A549 (cell line): ENCODE measurements around the gene SLC3A2. TPM values are rescaled to one million over a fixed set of nuclear protein-coding genes. Genes with fewer than 3 reads are reported as not detected.

Experiments
- ATAC-seq, 2 experiments: fragments of 200-7000 bp in 1 of 2; fragments of >200 bp in 1 of 2; cut with Nextera tagmentation in 1 of 2; cut with Tn5 transposase in 1 of 2; 3 replicates each; pipeline versions ENCODE4 v1.8.0 to v1.9.1; 2018 to 2020; ENCODE audit warnings: mild to moderate bottlenecking in 1 of 2, moderate library complexity in 1 of 2
- CTCF ChIA-PET: fragments of 300-600 bp; sonication (Branson Sonifier 250); formaldehyde crosslinking; extraction: SDS; loops from one replicate; lab custom pipeline; 2021; ENCODE audit warnings: antibody characterized with exemption, inconsistent platforms; lab: Yijun Ruan, JAX
- POLR2A ChIA-PET: fragments of 350-600 bp; formaldehyde crosslinking; extraction: SDS; loops from one replicate; lab custom pipeline; 2021; ENCODE audit warnings: antibody characterized with exemption, inconsistent platforms; lab: Yijun Ruan, JAX
- DNase-seq, 2 experiments: peaks; one replicate each; pipeline versions ENCODE4 v3.0.0 to v3.0.0-alpha.2; 2011 to 2016; ENCODE audit warnings: low read depth in 1 of 2, low spot score in 1 of 2
- FAIRE-seq: peaks from 2 replicates; lab custom pipeline; 2011; peaks lifted over from hg19 to GRCh38; lab: Jason Lieb, UNC
- H3K27ac ChIP-seq, 2 experiments: fragments of >200 bp; sonication (Bioruptor Twin); formaldehyde crosslinking; 3 replicates each; pipeline ENCODE4 v1.5.1; 2016 to 2017
- H3K4me1 ChIP-seq: fragments of >200 bp; sonication (Bioruptor Twin); formaldehyde crosslinking; 3 replicates; pipeline ENCODE4 v1.6.1; 2016
- H3K4me2 ChIP-seq: fragments of >200 bp; sonication (Bioruptor Twin); formaldehyde crosslinking; 3 replicates; pipeline ENCODE4 v1.6.1; 2016
- H3K4me3 ChIP-seq: fragments of >200 bp; sonication (Bioruptor Twin); formaldehyde crosslinking; 3 replicates; pipeline ENCODE4 v1.5.1; 2016
- H3K9me3 ChIP-seq: fragments of >200 bp; sonication (Bioruptor Twin); formaldehyde crosslinking; 3 replicates; pipeline ENCODE4 v1.6.1; 2016
- ATOH8 ChIP-seq: fragments of 250-450 bp; sonication (Bioruptor Pico); IDR thresholded peaks from 2 replicates; pipeline ENCODE4 v1.5.0; 2020; ENCODE audit warnings: low read depth, mild to moderate bottlenecking, moderate library complexity
- BHLHE40 ChIP-seq: IDR thresholded peaks from 2 replicates; pipeline ENCODE4 v1.6.1; 2012; ENCODE audit warnings: low read depth, low read length, inconsistent platforms
- EP300 ChIP-seq, 2 experiments: fragments of >200 bp; sonication (Bioruptor Twin); formaldehyde crosslinking; IDR thresholded peaks; 2 replicates in 1 of 2; 3 replicates in 1 of 2; pipeline ENCODE4 v1.6.1; 2016 to 2017
- ESRRA ChIP-seq: fragments of 150-350 bp; IDR thresholded peaks from 2 replicates; pipeline ENCODE4 v1.6.1; 2014; ENCODE audit warnings: mild to moderate bottlenecking, low read length, borderline replicate concordance
- FOSL2 ChIP-seq, 2 experiments: fragments of 450-650 bp in 1 of 2; fragments of >200 bp in 1 of 2; sonication (Bioruptor Twin) in 1 of 2; formaldehyde crosslinking; IDR thresholded peaks; 2 replicates each; pipeline versions ENCODE4 v1.5.0 to v1.6.1; 2016 to 2020; ENCODE audit warnings: mild to moderate bottlenecking in 1 of 2, moderate library complexity in 1 of 2
- FOXS1 ChIP-seq: fragments of 250-450 bp; sonication (Bioruptor Pico); IDR thresholded peaks from 2 replicates; pipeline ENCODE4 v1.5.0; 2020; ENCODE audit warnings: mild to moderate bottlenecking, moderate library complexity
- HOXA7 ChIP-seq: fragments of 250-450 bp; sonication (Bioruptor Pico); IDR thresholded peaks from 2 replicates; pipeline ENCODE4 v1.5.0; 2020; ENCODE audit warnings: mild to moderate bottlenecking, moderate library complexity
- HOXB13 ChIP-seq: fragments of 250-450 bp; sonication (Bioruptor Pico); IDR thresholded peaks from 2 replicates; pipeline ENCODE4 v1.5.0; 2020; ENCODE audit warnings: low read depth, mild to moderate bottlenecking, moderate library complexity
- JUN ChIP-seq, 2 experiments: fragments of >200 bp; sonication (Bioruptor Twin); formaldehyde crosslinking; IDR thresholded peaks; 2 replicates in 1 of 2; 3 replicates in 1 of 2; pipeline ENCODE4 v1.6.1; 2016 to 2017
- MYC ChIP-seq: IDR thresholded peaks from 2 replicates; pipeline ENCODE4 v1.6.1; 2012; ENCODE audit warnings: mild to moderate bottlenecking, inconsistent platforms, low read length, improper control_type of control experiment, borderline replicate concordance
- NFE2L2 ChIP-seq: fragments of 150-350 bp; conservative IDR thresholded peaks from 2 replicates; pipeline ENCODE4 v1.6.1; 2014; ENCODE audit warnings: low read length
- NPAS2 ChIP-seq: fragments of 250-450 bp; sonication (Bioruptor Pico); IDR thresholded peaks from 2 replicates; pipeline ENCODE4 v1.8.0; 2022; ENCODE audit warnings: mild to moderate bottlenecking, moderate library complexity, borderline replicate concordance
- NR3C1 ChIP-seq: fragments of >200 bp; sonication (Bioruptor Twin); formaldehyde crosslinking; IDR thresholded peaks from 3 replicates; pipeline ENCODE4 v1.6.1; 2017
- POLR2AphosphoS2 ChIP-seq: conservative IDR thresholded peaks from 2 replicates; pipeline ENCODE4 v1.6.1; 2012; ENCODE audit warnings: low read length, improper control_type of control experiment, inconsistent platforms
- RAD21 ChIP-seq, 2 experiments: fragments of >200 bp in 1 of 2; sonication (Bioruptor Twin) in 1 of 2; formaldehyde crosslinking in 1 of 2; IDR thresholded peaks in 1 of 2; conservative IDR thresholded peaks in 1 of 2; 2 replicates in 1 of 2; 3 replicates in 1 of 2; pipeline ENCODE4 v1.6.1; 2012 to 2018; ENCODE audit warnings: inconsistent platforms in 1 of 2
- RCOR1 ChIP-seq: fragments of 150-350 bp; IDR thresholded peaks from 2 replicates; pipeline ENCODE4 v1.6.1; 2014; ENCODE audit warnings: antibody characterized with exemption, low read length, low read depth
- SREBF2 ChIP-seq: fragments of 450-650 bp; IDR thresholded peaks from 2 replicates; pipeline ENCODE4 v1.6.1; 2014; ENCODE audit warnings: mild to moderate bottlenecking, moderate library complexity
- ZFP36 ChIP-seq: fragments of 450-650 bp; IDR thresholded peaks from 2 replicates; pipeline ENCODE4 v1.6.1; 2014; ENCODE audit warnings: borderline replicate concordance; ENCODE audit not compliant: partially characterized antibody
- ZSCAN20 ChIP-seq: fragments of 250-450 bp; sonication (Bioruptor Pico); IDR thresholded peaks from 2 replicates; pipeline ENCODE4 v1.8.0; 2022; ENCODE audit warnings: mild to moderate bottlenecking, moderate library complexity
- WGBS: methylation state at CpG from one replicate; pipeline ENCODE4 v1.1.6; 2017; ENCODE audit errors: missing lambda C conversion rate; 5-methylcytosine and 5-hydroxymethylcytosine counted together
- polyA plus RNA-seq, 4 experiments: library from polyadenylated mRNA; depleted of rRNA in 3 of 4; stranded (reverse); fragments of >200 nt; fragmentation: RNase III in 1 of 4; extraction: RNeasy Plus Mini Kit Qiagen cat#74134 plus additional on column Dnase treatment in 1 of 4; gene quantifications; 2 replicates in 3 of 4; 3 replicates in 1 of 4; pipeline ENCODE4 v1.2.3, GENCODE V29; 2011 to 2017
- TF ChIP-seq, protein P1 (sequence below): IDR thresholded peaks from 2 replicates; pipeline ENCODE4 v1.6.1; 2012; ENCODE audit warnings: low read depth, borderline replicate concordance
- TF ChIP-seq, protein P2 (sequence below): fragments of 250-450 bp; sonication (Bioruptor Pico); IDR thresholded peaks from 2 replicates; pipeline ENCODE4 v1.5.0; 2021; ENCODE audit warnings: mild to moderate bottlenecking, moderate library complexity, borderline replicate concordance

SLC3A2 gene
- polyA plus RNA-seq, 2 of the 4 experiments (the other 2 are of a cell fraction): 1,007 to 1,064 TPM

- TF ChIP-seq BHLHE40 (no peak), NR3C1 (no peak), ATOH8 (CRISPR knock-in tag) (no peak), SREBF2 (no peak), FOSL2 (IDR thresholded peaks at IDR 0.05) (no peak), FOSL2 (CRISPR knock-in tag; IDR thresholded peaks at IDR 0.05) (no peak), JUN (IDR thresholded peaks at IDR 0.05) (no peak), NPAS2 (CRISPR knock-in tag) (no peak), FOXS1 (no peak)
- TF ChIP-seq, protein P1, sequence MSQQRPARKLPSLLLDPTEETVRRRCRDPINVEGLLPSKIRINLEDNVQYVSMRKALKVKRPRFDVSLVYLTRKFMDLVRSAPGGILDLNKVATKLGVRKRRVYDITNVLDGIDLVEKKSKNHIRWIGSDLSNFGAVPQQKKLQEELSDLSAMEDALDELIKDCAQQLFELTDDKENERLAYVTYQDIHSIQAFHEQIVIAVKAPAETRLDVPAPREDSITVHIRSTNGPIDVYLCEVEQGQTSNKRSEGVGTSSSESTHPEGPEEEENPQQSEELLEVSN: no peak
Measured at GRCh38 chr11:62911137-62912130, 30.7 kb downstream of the SLC3A2 start (continued).

- FAIRE-seq (no peak), ATAC-seq (no peak), DNase-seq (no peak)
- H3K4me2 ChIP-seq: no peak overlapping the region
- no peaks in the 10 kb centered on the region for H3K9me3 ChIP-seq
- H3K4me3 ChIP-seq: no peak overlapping the region
- TF ChIP-seq, protein P1: no peak
- TF ChIP-seq ZFP36: no peak
- no peak for TF ChIP-seq MYC
- no peak for TF ChIP-seq EP300 (IDR thresholded peaks at IDR 0.05)
- no peaks in the 10 kb centered on the region for H3K4me1 ChIP-seq
- H3K27ac ChIP-seq: no peak overlapping the region
- 63% methylated on average over 3 of the region's 3 CpGs for WGBS
- CTCF ChIA-PET: interaction anchor here (1.7 to 21.0 kb wide), 3 partner anchors 7 to 109 kb away, joined by 3 to 461 read pairs (median 174); partner anchors contain the start of gene CHRM1
- POLR2A ChIA-PET: no interaction called here
Measured at GRCh38 chr11:62912268-62912667, 31.6 kb downstream of the SLC3A2 start.

GRCh38 chr11:62914416-62914815, 33.7 kb downstream of the SLC3A2 start:
- CTCF ChIA-PET: interaction anchor here (0.6 to 21.0 kb wide), 4 partner anchors 8 to 106 kb away, joined by 4 to 461 read pairs (median 90); partner anchors contain the start of gene STX5
- DNase-seq: no peak
- H3K27ac ChIP-seq: no peak overlapping the region
- ATAC-seq: no peak
- H3K9me3 ChIP-seq: no peaks in the 10 kb centered on the region
- POLR2A ChIA-PET: no interaction called here
- no peaks in the 10 kb centered on the region for H3K4me1 ChIP-seq
- H3K4me2 ChIP-seq: no peak overlapping the region
- no peak for FAIRE-seq
- 83% methylated on average over 1 of the region's 1 CpG for WGBS
- H3K4me3 ChIP-seq: no peak overlapping the region
- TF ChIP-seq RAD21 (conservative IDR thresholded peaks at IDR 0.05 in 1 of 2, IDR thresholded peaks at IDR 0.05 in 1 of 2) (no peak), HOXB13 (CRISPR knock-in tag) (no peak), EP300 (IDR thresholded peaks at IDR 0.05) (no peak), ZSCAN20 (no peak), POLR2AphosphoS2 (no peak), NFE2L2 (no peak), ESRRA (no peak), RCOR1 (no peak), HOXA7 (no peak)
- TF ChIP-seq, protein P2, sequence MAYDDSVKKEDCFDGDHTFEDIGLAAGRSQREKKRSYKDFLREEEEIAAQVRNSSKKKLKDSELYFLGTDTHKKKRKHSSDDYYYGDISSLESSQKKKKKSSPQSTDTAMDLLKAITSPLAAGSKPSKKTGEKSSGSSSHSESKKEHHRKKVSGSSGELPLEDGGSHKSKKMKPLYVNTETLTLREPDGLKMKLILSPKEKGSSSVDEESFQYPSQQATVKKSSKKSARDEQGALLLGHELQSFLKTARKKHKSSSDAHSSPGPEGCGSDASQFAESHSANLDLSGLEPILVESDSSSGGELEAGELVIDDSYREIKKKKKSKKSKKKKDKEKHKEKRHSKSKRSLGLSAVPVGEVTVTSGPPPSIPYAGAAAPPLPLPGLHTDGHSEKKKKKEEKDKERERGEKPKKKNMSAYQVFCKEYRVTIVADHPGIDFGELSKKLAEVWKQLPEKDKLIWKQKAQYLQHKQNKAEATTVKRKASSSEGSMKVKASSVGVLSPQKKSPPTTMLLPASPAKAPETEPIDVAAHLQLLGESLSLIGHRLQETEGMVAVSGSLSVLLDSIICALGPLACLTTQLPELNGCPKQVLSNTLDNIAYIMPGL (CRISPR knock-in tag): no peak
- TF ChIP-seq, all 56 proteins: peak for 0
